Activated naive CD4-positive, alpha-beta T cell treated with anti-CD3 and anti-CD28 coated beads, Interleukin-2, amount 10 ng/mL, durations not matched to agents 7 days and 5 days (primary cell): ENCODE data around the gene C19orf81.
"Not testable (repeated sequence)": the region's sequence is repeated elsewhere in the genome, so short reads cannot be mapped to it uniquely, and the experiment has no call there.

ENCODE experiments used
- CTCF ChIA-PET: fragments of 350-600 bp; sonication (Branson Sonifier 250); formaldehyde crosslinking; loops from one replicate; lab custom pipeline; 2021; ENCODE audit warnings: antibody characterized with exemption; lab: Charles Lee
- DNase-seq: peaks from one replicate; pipeline ENCODE4 v3.0.0-alpha.2; 2020
- H3K27ac Mint-ChIP-seq: one replicate; pipeline ENCODE4 v1.8.0; 2021; ENCODE audit warnings: mild to moderate bottlenecking, moderate library complexity, mixed read lengths
- H3K27me3 Mint-ChIP-seq: one replicate; pipeline ENCODE4 v1.8.0; 2021; ENCODE audit warnings: mild to moderate bottlenecking, mixed read lengths
- H3K36me3 Mint-ChIP-seq: one replicate; pipeline ENCODE4 v1.8.0; 2021; ENCODE audit warnings: mixed read lengths
- H3K4me1 Mint-ChIP-seq: one replicate; pipeline ENCODE4 v1.8.0; 2021; ENCODE audit warnings: mixed read lengths
- H3K4me3 Mint-ChIP-seq: one replicate; pipeline ENCODE4 v1.8.0; 2021; ENCODE audit warnings: mild to moderate bottlenecking, moderate library complexity, mixed read lengths
- H3K9me3 Mint-ChIP-seq: one replicate; pipeline ENCODE4 v1.8.0; 2021; ENCODE audit warnings: mixed read lengths

The C19orf81 gene

GRCh38 chr19:50620394-50620906 is 28.8 kb upstream of the C19orf81 start:
- DNase-seq, CTCF ChIA-PET, H3K9me3 Mint-ChIP-seq, H3K27me3 Mint-ChIP-seq, H3K4me1 Mint-ChIP-seq, H3K36me3 Mint-ChIP-seq, H3K27ac Mint-ChIP-seq, H3K4me3 Mint-ChIP-seq: not testable (repeated sequence)

GRCh38 chr19:50624949-50625600 is 24.2 kb upstream of the C19orf81 start:
- CTCF ChIA-PET, result no interaction called here
- no peak overlapping the region for H3K27ac Mint-ChIP-seq
- H3K4me3 Mint-ChIP-seq, result no peak overlapping the region
- DNase-seq, result no peak
- no peaks in the 10 kb centered on the region for H3K36me3 Mint-ChIP-seq
- no peaks in the 10 kb centered on the region for H3K9me3 Mint-ChIP-seq
- H3K4me1 Mint-ChIP-seq, result no peaks in the 10 kb centered on the region
- H3K27me3 Mint-ChIP-seq, result no peaks in the 10 kb centered on the region

- H3K27me3 Mint-ChIP-seq, result peaks cover 4% of the 10 kb centered on the region
- no peak overlapping the region for H3K27ac Mint-ChIP-seq
- no peaks in the 10 kb centered on the region for H3K4me1 Mint-ChIP-seq
- no peak for DNase-seq
- H3K36me3 Mint-ChIP-seq, result no peaks in the 10 kb centered on the region
- no peak overlapping the region for H3K4me3 Mint-ChIP-seq
- H3K9me3 Mint-ChIP-seq, result no peaks in the 10 kb centered on the region
- CTCF ChIA-PET, result interaction anchor here (0.8 kb wide), 1 partner anchor 69 kb away, joined by 3 read pairs; no protein-coding TSS in a partner anchor
Observed at GRCh38 chr19:50626011-50626410, 23.2 kb upstream of the C19orf81 start.

- H3K4me3 Mint-ChIP-seq, result no peak overlapping the region
Observed at GRCh38 chr19:50626795-50627194, 22.4 kb upstream of the C19orf81 start.

GRCh38 chr19:50628146-50628545 is 21.1 kb upstream of the C19orf81 start:
- H3K27ac Mint-ChIP-seq, result no peak overlapping the region
- no peak for DNase-seq
- H3K36me3 Mint-ChIP-seq, result no peaks in the 10 kb centered on the region
- peaks cover 1% of the 10 kb centered on the region for H3K9me3 Mint-ChIP-seq
- CTCF ChIA-PET, result no interaction called here
- H3K4me3 Mint-ChIP-seq, result no peak overlapping the region
- no peaks in the 10 kb centered on the region for H3K4me1 Mint-ChIP-seq
- peaks cover 4% of the 10 kb centered on the region for H3K27me3 Mint-ChIP-seq

More at GRCh38 chr19:50626795-50627194, 22.4 kb upstream of the C19orf81 start:
- Mint-ChIP-seq H3K27me3 (peaks cover 4% of the 10 kb centered on the region), H3K9me3 (no peaks in the 10 kb centered on the region), H3K27ac (no peak overlapping the region), H3K4me1 (no peaks in the 10 kb centered on the region), H3K36me3 (no peaks in the 10 kb centered on the region)
- CTCF ChIA-PET, result no interaction called here
- no peak for DNase-seq

GRCh38 chr19:50628551-50628950 is 20.7 kb upstream of the C19orf81 start:
- no peak overlapping the region for H3K27ac Mint-ChIP-seq
- CTCF ChIA-PET, result no interaction called here
- H3K36me3 Mint-ChIP-seq, result no peaks in the 10 kb centered on the region
- peaks cover 4% of the 10 kb centered on the region for H3K27me3 Mint-ChIP-seq
- no peak for DNase-seq
- peaks cover 5% of the 10 kb centered on the region for H3K9me3 Mint-ChIP-seq
- H3K4me3 Mint-ChIP-seq, result no peak overlapping the region
- no peaks in the 10 kb centered on the region for H3K4me1 Mint-ChIP-seq

GRCh38 chr19:50629194-50629593 is 20.1 kb upstream of the C19orf81 start:
- Mint-ChIP-seq H3K4me3 (no peak overlapping the region), H3K9me3 (peaks cover 12% of the 10 kb centered on the region), H3K4me1 (no peaks in the 10 kb centered on the region), H3K27me3 (peaks cover 4% of the 10 kb centered on the region), H3K36me3 (no peaks in the 10 kb centered on the region), H3K27ac (no peak overlapping the region)
- DNase-seq, result no peak
- CTCF ChIA-PET, result no interaction called here

GRCh38 chr19:50629801-50630200 is 19.4 kb upstream of the C19orf81 start:
- no peak for DNase-seq
- H3K4me1 Mint-ChIP-seq, result no peaks in the 10 kb centered on the region
- H3K36me3 Mint-ChIP-seq, result no peaks in the 10 kb centered on the region
- CTCF ChIA-PET, result no interaction called here
- H3K27me3 Mint-ChIP-seq, result peaks cover 4% of the 10 kb centered on the region
- no peak overlapping the region for H3K4me3 Mint-ChIP-seq
- peaks cover 13% of the 10 kb centered on the region for H3K9me3 Mint-ChIP-seq
- no peak overlapping the region for H3K27ac Mint-ChIP-seq

- CTCF ChIA-PET, result no interaction called here
- Mint-ChIP-seq H3K9me3 (peaks cover 22% of the 10 kb centered on the region), H3K4me3 (no peak overlapping the region), H3K27ac (no peak overlapping the region), H3K36me3 (no peaks in the 10 kb centered on the region), H3K4me1 (no peaks in the 10 kb centered on the region), H3K27me3 (peaks cover 15% of the 10 kb centered on the region)
- no peak for DNase-seq
Observed at GRCh38 chr19:50632151-50632835, 17.0 kb upstream of the C19orf81 start.

- CTCF ChIA-PET, result no interaction called here
- Mint-ChIP-seq H3K9me3 (peaks cover 22% of the 10 kb centered on the region), H3K27ac (no peak overlapping the region), H3K36me3 (no peaks in the 10 kb centered on the region), H3K4me1 (no peaks in the 10 kb centered on the region), H3K27me3 (peaks cover 26% of the 10 kb centered on the region), H3K4me3 (no peak overlapping the region)
- no peak for DNase-seq
Observed at GRCh38 chr19:50633359-50633758, 15.9 kb upstream of the C19orf81 start.

- peaks cover 2% of the 10 kb centered on the region for H3K4me1 Mint-ChIP-seq
- no peak overlapping the region for H3K4me3 Mint-ChIP-seq
- peaks cover 22% of the 10 kb centered on the region for H3K9me3 Mint-ChIP-seq
- DNase-seq, result no peak
- H3K27me3 Mint-ChIP-seq, result peaks cover 32% of the 10 kb centered on the region
- H3K36me3 Mint-ChIP-seq, result no peaks in the 10 kb centered on the region
- H3K27ac Mint-ChIP-seq, result no peak overlapping the region
- CTCF ChIA-PET, result no interaction called here
Observed at GRCh38 chr19:50633973-50634372, 15.3 kb upstream of the C19orf81 start.

GRCh38 chr19:50636317-50637085 is 12.7 kb upstream of the C19orf81 start:
- Mint-ChIP-seq H3K27ac (no peak overlapping the region), H3K4me3 (no peak overlapping the region), H3K4me1 (peaks cover 2% of the 10 kb centered on the region), H3K27me3 (peaks cover 48% of the 10 kb centered on the region), H3K9me3 (peaks cover 22% of the 10 kb centered on the region), H3K36me3 (no peaks in the 10 kb centered on the region)
- CTCF ChIA-PET, result no interaction called here
- DNase-seq, result no peak

GRCh38 chr19:50638600-50638999 is 10.6 kb upstream of the C19orf81 start:
- no peak overlapping the region for H3K27ac Mint-ChIP-seq
- peaks cover 52% of the 10 kb centered on the region for H3K27me3 Mint-ChIP-seq
- peaks cover 16% of the 10 kb centered on the region for H3K9me3 Mint-ChIP-seq
- no peak for DNase-seq
- CTCF ChIA-PET, result no interaction called here
- H3K36me3 Mint-ChIP-seq, result no peaks in the 10 kb centered on the region
- no peak overlapping the region for H3K4me3 Mint-ChIP-seq
- peaks cover 2% of the 10 kb centered on the region for H3K4me1 Mint-ChIP-seq
